Endothelial cell of umbilical vein (primary cell): Measurements from ENCODE around the gene PCDHB14. TPM values are rescaled to one million over a fixed set of nuclear protein-coding genes. Genes with fewer than 3 reads are reported as not detected.

Source experiments
- BruUV-seq: library from RNA; stranded (reverse); fragments of 400-500 nt; replicated peaks from 2 replicates; lab custom pipeline; 2021; lab: Mats Ljungman, UMichigan
- CTCF ChIA-PET: fragments of 300-600, 350-600 bp; sonication (Branson Sonifier 250); formaldehyde crosslinking; loops from one replicate; lab custom pipeline; 2021; ENCODE audit warnings: antibody characterized with exemption, inconsistent platforms; lab: Charles Lee
- POLR2A ChIA-PET: fragments of 300-600, 350-600 bp; sonication (Branson Sonifier 250); formaldehyde crosslinking; loops from one replicate; lab custom pipeline; 2021; ENCODE audit warnings: antibody characterized with exemption, inconsistent platforms; lab: Charles Lee
- DNase-seq: peaks from one replicate; pipeline ENCODE4 v3.0.0-alpha.2; 2011; ENCODE audit warnings: low read depth, low spot score
- FAIRE-seq: peaks from 2 replicates; lab custom pipeline; 2011; peaks lifted over from hg19 to GRCh38; lab: Jason Lieb, UNC
- H2AFZ ChIP-seq: 2 replicates; pipeline ENCODE4 v1.6.0; 2012; ENCODE audit warnings: low read depth, low read length, control low read depth, inconsistent platforms
- H3K27ac ChIP-seq: 2 replicates; pipeline ENCODE4 v1.5.1; 2011; ENCODE audit warnings: low read depth, mild to moderate bottlenecking, control low read depth, low read length, moderate library complexity; ENCODE audit not compliant: insufficient read depth
- H3K27me3 ChIP-seq, 2 experiments: 2 replicates each; pipeline versions ENCODE4 v1.6.0 to v1.6.1; 2011; ENCODE audit warnings: low read length in 2 of 2, mixed read lengths in 1 of 2; ENCODE audit not compliant: control insufficient read depth in 2 of 2, insufficient read depth in 2 of 2
- H3K36me3 ChIP-seq, 2 experiments: 2 replicates in 1 of 2; 3 replicates in 1 of 2; pipeline ENCODE4 v1.5.1; 2011; ENCODE audit warnings: low read length in 2 of 2, mild to moderate bottlenecking in 1 of 2, moderate library complexity in 1 of 2; ENCODE audit not compliant: control insufficient read depth in 2 of 2, insufficient read depth in 2 of 2; ENCODE audit errors: extremely low read depth in 1 of 2
- H3K4me1 ChIP-seq: 3 replicates; pipeline ENCODE4 v1.5.1; 2011; ENCODE audit warnings: mild to moderate bottlenecking, low read length; ENCODE audit not compliant: control insufficient read depth, insufficient read depth; ENCODE audit errors: extremely low read depth
- H3K4me2 ChIP-seq: 2 replicates; pipeline ENCODE4 v1.6.1; 2011; ENCODE audit warnings: low read length, control low read depth, mixed read lengths; ENCODE audit not compliant: insufficient read depth
- H3K4me3 ChIP-seq, 3 experiments: fragments of 200-600 bp in 1 of 3; sonication (generic), shearing (Covaris generic) in 1 of 3; replicated peaks in 1 of 3; 2 replicates each; pipeline ENCODE4 v1.5.1; 2011 to 2016; ENCODE audit warnings: control low read depth in 3 of 3, low read length in 3 of 3, mild to moderate bottlenecking in 2 of 3, inconsistent platforms in 1 of 3, low read depth in 1 of 3, moderate library complexity in 1 of 3; ENCODE audit not compliant: insufficient read depth in 1 of 3
- H3K79me2 ChIP-seq: 2 replicates; pipeline ENCODE4 v1.6.0; 2012; ENCODE audit warnings: low read length, inconsistent platforms; ENCODE audit not compliant: control insufficient read depth, insufficient read depth
- H3K9ac ChIP-seq: replicated peaks from 2 replicates; pipeline ENCODE3; 2011; ENCODE audit warnings: low read length, control low read depth; ENCODE audit not compliant: insufficient read depth; ENCODE audit errors: extremely low read depth
- H3K9me1 ChIP-seq: replicated peaks from 3 replicates; pipeline ENCODE4 v1.6.0; 2011; ENCODE audit warnings: mild to moderate bottlenecking, low read length; ENCODE audit not compliant: control insufficient read depth, insufficient read depth; ENCODE audit errors: extremely low read depth
- H3K9me3 ChIP-seq: replicated peaks from 2 replicates; pipeline ENCODE4 v1.5.1; 2012; ENCODE audit warnings: low read length, inconsistent platforms; ENCODE audit not compliant: control insufficient read depth, insufficient read depth
- H4K20me1 ChIP-seq: replicated peaks from 2 replicates; pipeline ENCODE3; 2011; ENCODE audit warnings: mild to moderate bottlenecking, low read length; ENCODE audit not compliant: control insufficient read depth, insufficient read depth; ENCODE audit errors: extremely low read depth
- GATA2 ChIP-seq: IDR thresholded peaks from 2 replicates; pipeline ENCODE4 v1.7.0; 2011; ENCODE audit warnings: low read depth, mild to moderate bottlenecking, moderate library complexity, mixed read lengths, low read length; ENCODE audit not compliant: insufficient read length, insufficient read depth
- dilution Hi-C: fragments of 300-500 bp; cut with MboI; formaldehyde crosslinking; loops from one replicate; pipeline ENCODE4 v1.15.0; 2019; ENCODE audit warnings: low sequenced_read_pairs; ENCODE audit not compliant: extremely low pct_ligation_motif_present
- intact Hi-C: fragments of 100-400 bp; cut with micrococcal nuclease; formaldehyde crosslinking; loops from one replicate; pipeline ENCODE4 v1.10.0; 2022
- polyA plus RNA-seq, 4 experiments: library from polyadenylated mRNA; depleted of rRNA in 3 of 4; stranded (reverse) in 3 of 4; unstranded in 1 of 4; fragments of >200 nt; gene quantifications; 2 replicates each; pipeline versions ENCODE4 v1.2.1 to v1.2.3, GENCODE V29; 2011 to 2012; ENCODE audit warnings: missing spikeins in 1 of 4
- total RNA-seq: library from RNA; stranded (reverse); gene quantifications from 2 replicates; pipeline ENCODE4 v1.2.3, GENCODE V29; 2021

Gene PCDHB14
- total and polyA plus RNA-seq, 2 donors (not counting 3 experiments of a cell fraction or from before 2014, with no cell fraction given): 0.72 to 1.0 TPM

- ChIA-PET CTCF (no interaction called here), POLR2A (no interaction called here)
- no peak for FAIRE-seq
Observed at GRCh38 chr5:141272906-141273305, 49.8 kb downstream of the PCDHB14 start.

More at GRCh38 chr5:141272906-141273305, 49.8 kb downstream of the PCDHB14 start:
- Histone ChIP-seq H4K20me1 (no peaks in the 10 kb centered on the region), H3K79me2 (no peaks in the 10 kb centered on the region), H3K36me3 (no peaks in the 10 kb centered on the region), H3K4me3 (no peak overlapping the region), H3K27me3 (no peaks in the 10 kb centered on the region), H3K9me3 (no peaks in the 10 kb centered on the region), H3K9me1 (no peaks in the 10 kb centered on the region), H3K4me2 (no peak overlapping the region), H3K27ac (no peak overlapping the region), H3K4me1 (no peaks in the 10 kb centered on the region), H3K9ac (no peak overlapping the region), H2AFZ (no peak overlapping the region)
- no peak for TF ChIP-seq GATA2
- intact Hi-C loops (no loop called here), dilution Hi-C loops (no loop called here)
- no TSS peak for BruUV-seq
- DNase-seq: no peak

Other genes starting within 250 kb of the PCDHB14 start
Only the 30 nearest of the 36 such genes appear.
- gene PCDHB1, start 172.0 kb upstream of the PCDHB14 start, total RNA-seq: not detected in 2 replicates
- gene PCDHB1, start 172.0 kb upstream of the PCDHB14 start, polyA plus RNA-seq: not detected in 2 replicates
- 0.23 and 0.58 TPM in 2 replicates for gene PCDHB2, start 128.7 kb upstream of the PCDHB14 start, total RNA-seq
- gene PCDHB2, start 128.7 kb upstream of the PCDHB14 start, polyA plus RNA-seq: 0.40 and 0.57 TPM in 2 replicates
- not detected in 2 replicates for gene PCDHB3, start 122.9 kb upstream of the PCDHB14 start, total RNA-seq
- 0.11 and 0.22 TPM in 2 replicates for gene PCDHB3, start 122.9 kb upstream of the PCDHB14 start, polyA plus RNA-seq
- 0.21 TPM in 1 of 2 replicates, not detected in the other for gene PCDHB4, start 101.5 kb upstream of the PCDHB14 start, total RNA-seq
- gene PCDHB4, start 101.5 kb upstream of the PCDHB14 start, polyA plus RNA-seq: 0.10 and 0.11 TPM in 2 replicates
- 0.27 and 0.28 TPM in 2 replicates for gene PCDHB5, start 88.1 kb upstream of the PCDHB14 start, total RNA-seq
- 0.49 and 0.80 TPM in 2 replicates for gene PCDHB5, start 88.1 kb upstream of the PCDHB14 start, polyA plus RNA-seq
- not detected in 2 replicates for gene PCDHB6, start 73.3 kb upstream of the PCDHB14 start, total RNA-seq
- 0.03 and 0.04 TPM in 2 replicates for gene PCDHB6, start 73.3 kb upstream of the PCDHB14 start, polyA plus RNA-seq
- 0.27 and 0.48 TPM in 2 replicates for gene PCDHB7, start 50.7 kb upstream of the PCDHB14 start, total RNA-seq
- 0.54 and 0.57 TPM in 2 replicates for gene PCDHB7, start 50.7 kb upstream of the PCDHB14 start, polyA plus RNA-seq
- 0.53 TPM in 1 of 2 replicates, not detected in the other for gene PCDHB8, start 45.6 kb upstream of the PCDHB14 start, total RNA-seq
- gene PCDHB8, start 45.6 kb upstream of the PCDHB14 start, polyA plus RNA-seq: 0.11 and 0.25 TPM in 2 replicates
- gene PCDHB16, start 41.0 kb upstream of the PCDHB14 start, total RNA-seq: 0.12 and 0.22 TPM in 2 replicates
- gene PCDHB16, start 41.0 kb upstream of the PCDHB14 start, polyA plus RNA-seq: 0.18 and 0.33 TPM in 2 replicates
- 0.16 and 0.20 TPM in 2 replicates for gene PCDHB9, start 36.2 kb upstream of the PCDHB14 start, total RNA-seq
- 0.14 and 0.29 TPM in 2 replicates for gene PCDHB9, start 36.2 kb upstream of the PCDHB14 start, polyA plus RNA-seq
- 0.62 and 0.81 TPM in 2 replicates for gene PCDHB10, start 31.0 kb upstream of the PCDHB14 start, total RNA-seq
- 0.51 and 0.68 TPM in 2 replicates for gene PCDHB10, start 31.0 kb upstream of the PCDHB14 start, polyA plus RNA-seq
- gene PCDHB11, start 23.7 kb upstream of the PCDHB14 start, total RNA-seq: 0.16 and 0.18 TPM in 2 replicates
- gene PCDHB11, start 23.7 kb upstream of the PCDHB14 start, polyA plus RNA-seq: 0.11 and 0.13 TPM in 2 replicates
- 0.18 and 0.20 TPM in 2 replicates for gene PCDHB12, start 14.6 kb upstream of the PCDHB14 start, total RNA-seq
- 0.36 and 0.41 TPM in 2 replicates for gene PCDHB12, start 14.6 kb upstream of the PCDHB14 start, polyA plus RNA-seq
- gene PCDHB13, start 9.4 kb upstream of the PCDHB14 start, total RNA-seq: 0.65 and 0.77 TPM in 2 replicates
- 0.57 and 0.64 TPM in 2 replicates for gene PCDHB13, start 9.4 kb upstream of the PCDHB14 start, polyA plus RNA-seq
- gene PCDHB15, start 22.1 kb downstream of the PCDHB14 start, total RNA-seq: 0.55 and 0.69 TPM in 2 replicates
- gene PCDHB15, start 22.1 kb downstream of the PCDHB14 start, polyA plus RNA-seq: 0.51 and 0.55 TPM in 2 replicates
- gene SLC25A2, start 80.7 kb downstream of the PCDHB14 start, total RNA-seq: 0.39 and 0.46 TPM in 2 replicates
- gene SLC25A2, start 80.7 kb downstream of the PCDHB14 start, polyA plus RNA-seq: not detected in 2 replicates
- gene TAF7, start 97.4 kb downstream of the PCDHB14 start, total RNA-seq: 55.0 and 62.0 TPM in 2 replicates
- 14.2 and 21.8 TPM in 2 replicates for gene TAF7, start 97.4 kb downstream of the PCDHB14 start, polyA plus RNA-seq
- gene PCDHGA1, start 107.2 kb downstream of the PCDHB14 start, total RNA-seq: 0.22 and 0.30 TPM in 2 replicates
- gene PCDHGA1, start 107.2 kb downstream of the PCDHB14 start, polyA plus RNA-seq: 0.44 and 0.45 TPM in 2 replicates
- gene PCDHGA2, start 115.4 kb downstream of the PCDHB14 start, total RNA-seq: 0.58 and 1.2 TPM in 2 replicates
- 1.9 and 2.0 TPM in 2 replicates for gene PCDHGA2, start 115.4 kb downstream of the PCDHB14 start, polyA plus RNA-seq
- gene PCDHGA3, start 120.5 kb downstream of the PCDHB14 start, total RNA-seq: 1.1 and 1.2 TPM in 2 replicates
- 0.88 and 1.2 TPM in 2 replicates for gene PCDHGA3, start 120.5 kb downstream of the PCDHB14 start, polyA plus RNA-seq
- 0.58 and 0.62 TPM in 2 replicates for gene PCDHGB1, start 126.8 kb downstream of the PCDHB14 start, total RNA-seq
- 0.39 and 0.48 TPM in 2 replicates for gene PCDHGB1, start 126.8 kb downstream of the PCDHB14 start, polyA plus RNA-seq
- 3.0 TPM in 2 replicates for gene PCDHGA4, start 131.7 kb downstream of the PCDHB14 start, total RNA-seq
- 2.4 and 2.6 TPM in 2 replicates for gene PCDHGA4, start 131.7 kb downstream of the PCDHB14 start, polyA plus RNA-seq
- 1.9 and 2.9 TPM in 2 replicates for gene PCDHGB2, start 136.7 kb downstream of the PCDHB14 start, total RNA-seq
- gene PCDHGB2, start 136.7 kb downstream of the PCDHB14 start, polyA plus RNA-seq: 1.1 TPM in 2 replicates
- 0.78 and 0.93 TPM in 2 replicates for gene PCDHGA5, start 140.8 kb downstream of the PCDHB14 start, total RNA-seq
- 0.36 and 0.51 TPM in 2 replicates for gene PCDHGA5, start 140.8 kb downstream of the PCDHB14 start, polyA plus RNA-seq
- 1.7 and 2.0 TPM in 2 replicates for gene PCDHGB3, start 146.9 kb downstream of the PCDHB14 start, total RNA-seq
- 1.4 and 1.8 TPM in 2 replicates for gene PCDHGB3, start 146.9 kb downstream of the PCDHB14 start, polyA plus RNA-seq
- 2.7 and 2.9 TPM in 2 replicates for gene PCDHGA6, start 150.5 kb downstream of the PCDHB14 start, total RNA-seq
- gene PCDHGA6, start 150.5 kb downstream of the PCDHB14 start, polyA plus RNA-seq: 2.6 and 2.7 TPM in 2 replicates
- 1.5 and 1.8 TPM in 2 replicates for gene PCDHGA7, start 159.4 kb downstream of the PCDHB14 start, total RNA-seq
- 0.68 and 0.84 TPM in 2 replicates for gene PCDHGA7, start 159.4 kb downstream of the PCDHB14 start, polyA plus RNA-seq
- 4.4 and 6.5 TPM in 2 replicates for gene PCDHGB4, start 164.4 kb downstream of the PCDHB14 start, total RNA-seq
- 6.9 and 8.1 TPM in 2 replicates for gene PCDHGB4, start 164.4 kb downstream of the PCDHB14 start, polyA plus RNA-seq
- gene PCDHGA8, start 169.3 kb downstream of the PCDHB14 start, total RNA-seq: 0.53 and 0.95 TPM in 2 replicates
- gene PCDHGA8, start 169.3 kb downstream of the PCDHB14 start, polyA plus RNA-seq: 0.43 and 0.44 TPM in 2 replicates
- 11.4 and 14.4 TPM in 2 replicates for gene PCDHGB5, start 174.6 kb downstream of the PCDHB14 start, total RNA-seq
- 7.9 and 10.1 TPM in 2 replicates for gene PCDHGB5, start 174.6 kb downstream of the PCDHB14 start, polyA plus RNA-seq